GM12891 (cell line): Measurements from ENCODE around the gene BTRC.

Source experiments
- POLR2A ChIP-seq: IDR thresholded peaks from 2 replicates; pipeline ENCODE4 v1.6.1; 2011; ENCODE audit warnings: low read depth, low read length, control low read depth
- POLR2AphosphoS5 ChIP-seq: IDR thresholded peaks from 2 replicates; pipeline ENCODE4 v1.6.1; 2011; ENCODE audit warnings: low read depth, low read length, control low read depth
- POU2F2 ChIP-seq: IDR thresholded peaks from 2 replicates; pipeline ENCODE4 v1.6.1; 2011; ENCODE audit warnings: low read depth, mild to moderate bottlenecking, control low read depth, low read length, moderate library complexity
- TAF1 ChIP-seq: IDR thresholded peaks from 2 replicates; pipeline ENCODE4 v1.6.1; 2011; ENCODE audit warnings: low read depth, low read length, control low read depth

GRCh38 chr10:101568054-101568745 is 214.2 kb downstream of the BTRC start:
- TF ChIP-seq POLR2A (no peak), POLR2AphosphoS5 (no peak), TAF1 (no peak), POU2F2 (no peak)
